ENCODE data around the gene CDH26.

Gene CDH26

GRCh38 chr20:59987135-59987534 is 28.9 kb downstream of the CDH26 start:
- no peak for DNase-seq

DNA sequence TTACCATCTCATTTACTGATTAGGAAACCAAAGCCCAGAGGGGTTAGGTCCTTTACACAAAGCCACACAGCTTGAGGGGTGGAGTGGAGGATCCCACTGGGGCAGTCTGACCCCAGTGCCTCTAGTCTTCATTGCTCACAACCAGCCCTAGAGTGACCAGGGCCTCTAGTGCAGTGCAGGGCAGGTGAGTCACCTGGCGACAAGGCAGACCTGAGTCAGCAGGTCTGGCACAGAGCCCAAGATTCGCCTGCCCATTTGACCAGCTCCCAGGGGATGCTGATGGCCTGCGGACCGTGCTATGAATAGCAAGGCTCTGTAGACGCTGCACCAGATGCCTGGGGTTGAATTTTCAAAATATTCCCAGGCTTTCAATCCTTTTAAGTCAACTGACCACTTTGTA is 29.9 kb downstream of the CDH26 start:
- DNase-seq, result no peak

DNA sequence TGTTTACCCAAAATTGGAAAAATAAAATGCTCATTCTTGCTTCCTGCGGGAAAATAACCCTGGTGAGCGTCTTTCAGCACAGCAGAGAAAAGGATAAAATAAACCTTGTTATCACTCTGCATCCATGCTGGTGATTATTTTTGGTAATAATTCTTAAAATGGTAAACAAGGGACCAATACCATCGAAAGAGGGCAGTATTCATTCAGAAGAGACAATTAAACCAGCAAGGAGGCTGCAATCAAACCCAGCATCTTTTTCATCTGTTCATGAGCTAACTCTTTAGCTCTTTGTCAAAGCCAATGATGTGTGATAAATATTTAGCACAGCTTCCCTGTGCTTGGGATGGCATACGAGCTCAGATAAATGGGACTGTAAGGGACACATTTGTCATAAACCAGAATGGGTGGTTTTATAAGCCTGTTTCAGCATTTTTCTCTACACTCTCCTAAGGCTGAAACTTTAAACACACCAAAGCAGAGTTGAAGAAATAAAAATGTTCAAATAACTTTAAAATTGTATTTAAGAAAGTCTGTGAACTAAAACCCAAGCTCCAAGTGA is 34.4 kb downstream of the CDH26 start:
- no peak for DNase-seq

DNA sequence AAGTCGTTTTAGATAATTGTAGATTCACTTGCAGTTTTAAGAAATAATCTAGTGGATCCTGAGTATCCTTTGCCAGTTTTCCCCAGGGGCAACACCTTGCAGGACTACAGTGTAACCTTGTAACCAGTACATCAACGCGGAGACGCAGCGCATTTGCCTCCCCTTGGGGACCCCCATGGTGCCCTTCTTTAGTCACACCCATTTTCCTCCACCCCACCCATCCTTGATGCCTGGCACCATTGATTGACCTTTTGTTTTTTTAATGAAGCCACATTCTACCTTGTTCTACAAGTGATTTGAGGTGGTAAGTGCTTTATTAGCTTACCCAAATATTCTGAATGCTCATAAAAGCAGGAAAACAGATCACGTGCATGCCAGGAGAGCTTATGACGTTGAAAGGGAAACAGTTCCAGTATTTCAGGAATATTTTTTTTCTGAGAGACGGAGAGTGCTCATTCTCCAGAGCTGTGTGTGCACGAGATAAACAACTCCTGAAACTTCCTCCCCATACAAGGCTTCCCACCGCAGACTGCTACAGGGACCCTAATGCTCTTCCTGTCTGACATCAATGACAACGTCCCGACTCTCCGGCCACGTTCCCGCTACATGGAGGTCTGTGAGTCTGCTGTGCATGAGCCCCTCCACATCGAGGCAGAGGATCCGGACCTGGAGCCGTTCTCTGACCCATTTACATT is 35.7 kb downstream of the CDH26 start:
- no peak for DNase-seq

- DNase-seq, result no peak
These were observed 36.5 kb downstream of the CDH26 start for GRCh38 chr20:59994697-59995122.

GRCh38 chr20:59996108-59996507 is 37.9 kb downstream of the CDH26 start:
- DNase-seq, result no peak

DNA sequence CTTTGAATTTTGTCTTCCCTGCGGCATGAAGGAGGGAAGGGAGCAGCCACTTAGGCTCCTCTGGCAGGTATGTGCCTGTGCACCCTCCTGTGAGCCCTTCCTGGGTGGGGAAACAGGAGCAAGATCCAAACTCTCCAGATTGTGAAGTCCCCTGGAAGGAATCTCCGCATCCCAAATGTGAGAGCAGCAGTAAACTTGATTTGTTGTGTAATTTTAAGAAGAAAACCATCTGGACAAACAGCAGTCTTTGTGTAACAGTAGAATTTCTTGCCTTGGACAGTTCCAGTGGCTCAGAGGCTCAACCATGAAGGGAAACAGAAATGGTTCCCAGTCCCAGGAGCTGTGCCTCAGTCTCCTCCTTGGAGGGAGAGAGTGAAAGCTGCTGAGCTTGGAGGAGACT is 39.7 kb downstream of the CDH26 start:
- no peak for DNase-seq

- no peak for DNase-seq
These were observed 41.3 kb downstream of the CDH26 start for GRCh38 chr20:59999502-59999901.

GRCh38 chr20:60000271-60001042 is 42.2 kb downstream of the CDH26 start:
- no peak for DNase-seq

DNA sequence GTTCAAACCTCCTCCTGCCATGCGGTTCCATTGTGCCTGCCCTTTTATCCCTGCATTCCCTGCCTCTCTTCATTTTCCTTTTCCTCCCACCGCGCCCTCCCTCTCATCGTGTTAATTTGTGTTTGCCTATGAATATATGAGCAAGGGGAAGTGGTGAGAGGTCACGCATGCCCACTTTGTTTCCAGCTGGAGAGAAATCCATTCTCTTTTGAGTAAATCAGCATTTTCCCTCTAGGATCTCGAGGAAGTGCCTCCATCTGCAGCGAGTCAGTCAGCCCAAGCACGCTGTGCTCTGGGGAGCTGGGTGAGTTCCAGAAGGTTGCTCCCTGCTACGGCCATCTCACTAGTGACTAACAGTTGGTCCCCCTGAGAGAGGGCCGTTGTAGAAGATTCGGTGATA is 42.9 kb downstream of the CDH26 start:
- no peak for DNase-seq

GRCh38 chr20:60003776-60004175 is 45.6 kb downstream of the CDH26 start:
- no peak for DNase-seq

DNA sequence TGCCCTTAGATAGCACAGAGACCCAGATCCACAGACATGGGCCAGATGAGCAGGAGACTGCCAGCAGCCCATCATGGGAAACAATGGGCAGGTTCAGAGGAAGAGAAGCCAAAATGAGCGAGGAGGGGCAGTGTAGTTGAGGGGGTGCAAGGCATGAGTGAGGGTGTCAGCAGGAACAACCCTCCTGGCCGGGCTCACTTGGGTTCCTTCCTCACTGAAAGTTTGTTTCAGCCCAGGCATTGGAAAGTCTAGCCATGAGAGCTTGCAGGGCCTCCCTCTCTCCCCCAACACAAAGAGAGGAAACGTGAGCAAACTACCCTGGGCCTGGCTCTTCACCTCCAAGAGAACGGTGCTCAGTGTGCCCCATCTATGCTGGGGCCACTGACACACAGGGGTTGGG is 48.0 kb downstream of the CDH26 start:
- no peak for DNase-seq

DNA sequence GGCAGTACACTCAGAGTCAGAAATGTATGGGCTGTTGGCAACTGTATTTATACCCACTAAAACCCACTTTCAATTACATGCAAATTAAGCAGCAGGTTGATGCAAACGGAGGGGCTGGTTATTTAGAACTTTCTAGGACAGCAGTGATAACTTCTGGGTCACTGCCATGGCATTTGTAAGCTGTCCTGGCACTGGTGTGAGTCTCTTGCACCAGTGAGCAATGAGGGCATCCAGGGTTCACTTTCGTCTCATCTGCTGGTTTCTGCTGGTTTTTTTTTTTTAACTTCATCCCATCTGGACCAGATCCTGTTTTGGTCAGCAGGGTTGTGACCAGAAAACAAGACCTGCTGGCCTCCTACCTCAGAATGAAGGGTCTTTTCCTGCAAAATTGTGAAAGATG is 49.2 kb downstream of the CDH26 start:
- DNase-seq, result no peak

DNA sequence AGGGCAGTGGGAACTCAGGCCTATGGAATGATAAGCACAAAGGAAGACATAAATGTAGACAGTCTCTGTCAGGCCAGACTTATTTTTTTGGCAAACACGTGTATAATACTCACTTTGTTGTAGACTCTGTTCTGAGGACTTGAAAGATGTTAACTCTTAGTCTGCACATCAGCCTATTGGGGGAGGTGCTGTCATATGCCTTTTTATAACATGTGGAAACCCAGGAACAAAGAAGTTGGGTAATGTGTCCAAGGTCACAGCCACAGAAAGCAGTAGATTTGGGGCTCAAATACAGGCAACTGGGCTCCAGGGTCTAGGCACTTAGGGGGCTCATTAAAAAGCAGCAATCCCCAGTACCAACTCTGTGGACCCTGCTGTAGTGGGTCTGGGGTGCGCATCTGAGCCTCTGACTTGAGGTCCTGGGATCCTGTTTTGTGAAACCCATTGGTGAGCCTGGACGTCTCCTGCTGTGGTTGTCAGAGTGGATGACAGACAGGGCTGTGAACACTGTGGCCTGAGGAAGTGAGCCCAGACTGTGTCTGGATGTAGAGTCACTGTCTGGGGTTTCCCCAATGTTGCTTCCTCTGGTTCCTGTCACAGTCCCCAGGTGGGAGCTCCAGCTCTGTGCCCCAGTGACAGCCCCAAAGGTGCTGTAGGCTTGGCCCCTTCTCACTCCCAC is 50.0 kb downstream of the CDH26 start:
- DNase-seq, result no peak

DNA sequence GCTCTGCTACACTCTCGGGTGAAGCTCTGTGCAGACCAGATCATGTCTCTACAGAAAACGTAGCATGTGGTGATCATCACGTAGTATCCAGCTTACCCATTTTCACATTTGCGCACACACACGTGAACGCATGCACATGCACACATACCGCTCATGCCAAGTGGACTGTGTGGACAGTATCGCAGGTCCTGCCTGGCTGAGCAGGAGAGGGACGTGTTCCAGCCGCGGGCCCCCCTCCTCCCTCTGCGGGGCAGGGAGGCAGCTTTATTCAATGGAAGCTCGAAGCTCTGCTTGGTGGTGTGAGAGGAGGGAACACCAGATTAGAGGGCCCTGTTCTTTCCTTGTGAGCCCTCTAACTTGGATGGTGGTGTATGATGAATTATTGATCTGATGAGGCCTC is 51.1 kb downstream of the CDH26 start:
- no peak for DNase-seq

- DNase-seq, result no peak
These were observed 51.8 kb downstream of the CDH26 start for GRCh38 chr20:60009826-60010616.

GRCh38 chr20:60010689-60011458 is 52.7 kb downstream of the CDH26 start:
- no peak for DNase-seq

DNA sequence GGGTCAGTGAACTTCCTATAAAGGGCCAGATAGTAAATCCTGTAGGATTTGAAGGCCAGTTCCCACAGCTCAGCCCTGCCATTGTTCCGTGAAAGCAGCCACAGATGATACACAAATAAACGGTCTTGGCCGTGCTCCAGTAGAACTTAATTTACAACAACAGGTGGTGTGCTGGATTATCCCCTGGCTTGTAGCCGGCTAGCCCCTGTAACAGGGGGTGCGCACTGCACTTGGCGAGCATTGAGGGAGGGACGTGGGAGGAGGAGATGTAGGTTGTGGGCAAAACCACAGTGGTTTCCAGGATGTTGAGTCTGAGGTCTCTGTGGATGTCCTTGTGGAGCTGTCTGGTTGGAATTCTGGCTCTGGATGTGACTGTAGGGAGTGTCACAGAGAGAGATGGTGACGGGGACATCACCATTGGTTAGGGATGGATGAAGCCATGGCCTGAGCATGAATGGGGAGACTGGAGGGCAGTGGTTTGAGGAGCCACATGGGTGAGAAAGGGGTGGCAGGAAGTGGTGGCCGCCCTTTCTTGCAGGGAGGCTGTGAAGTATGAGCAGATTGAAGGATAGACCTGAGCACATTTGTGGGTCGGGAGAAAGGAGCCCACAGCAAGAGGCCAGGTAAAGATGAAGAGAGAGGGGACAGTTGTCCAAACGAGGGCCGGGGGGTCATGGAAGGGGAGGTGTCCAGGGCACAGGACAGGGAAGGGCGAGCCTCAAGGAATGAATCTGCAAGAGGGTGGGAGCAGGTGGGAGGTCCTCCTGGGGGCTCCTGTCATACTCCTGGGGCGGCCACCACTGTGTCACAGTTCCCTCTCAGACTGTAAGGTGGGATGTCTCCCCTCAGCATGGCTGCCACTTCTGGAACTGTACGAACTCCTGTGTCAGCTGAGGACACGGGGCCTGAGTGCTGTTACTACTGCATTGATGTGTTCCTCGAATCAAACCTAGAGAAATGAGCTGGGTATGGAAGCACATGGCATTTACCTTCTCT is 53.6 kb downstream of the CDH26 start:
- no peak for DNase-seq

DNA sequence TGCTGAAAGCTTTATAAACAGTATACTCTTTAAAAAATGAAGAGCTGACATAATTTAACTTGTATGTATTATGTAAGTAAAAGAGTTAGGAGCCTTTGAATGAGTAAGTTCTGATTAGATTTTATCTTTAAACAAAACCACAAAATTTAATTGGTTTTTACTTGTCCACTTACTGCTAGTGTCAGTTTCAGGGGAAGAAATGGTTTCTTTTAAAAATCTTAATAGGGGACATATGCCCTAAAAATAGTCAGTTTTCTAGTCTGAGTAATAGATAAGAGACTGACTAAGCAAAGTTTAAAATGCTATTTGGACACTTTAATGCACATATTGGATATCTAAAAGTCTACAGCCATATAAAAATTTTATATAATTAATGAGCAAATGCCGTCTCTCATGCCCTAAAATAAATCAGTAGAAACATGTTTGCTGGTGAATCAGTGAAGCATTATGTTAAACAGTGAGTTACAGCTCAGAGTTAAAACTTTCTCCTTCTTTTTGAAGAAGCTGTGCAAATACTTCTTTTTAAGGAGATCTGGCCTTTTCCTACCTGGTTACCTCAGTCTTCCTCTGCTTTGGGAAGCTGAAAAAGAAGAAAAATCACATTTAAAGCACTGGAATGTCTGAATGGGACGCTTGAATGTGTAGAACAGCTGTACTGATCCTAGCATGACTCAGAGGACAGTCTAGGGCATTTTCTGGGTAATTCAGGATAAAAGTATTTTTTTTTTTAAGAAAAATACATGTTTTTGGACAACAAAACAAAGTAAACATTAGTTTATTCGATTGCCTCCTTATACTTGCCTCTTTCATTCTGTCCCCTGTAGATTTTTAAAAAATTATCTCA is 55.3 kb downstream of the CDH26 start:
- DNase-seq, result no peak

- no peak for DNase-seq
These were observed 58.2 kb downstream of the CDH26 start for GRCh38 chr20:60016406-60016805.
